Measurements from ENCODE around the gene TOX2. TPM values are rescaled to one million over a fixed set of nuclear protein-coding genes. Genes with fewer than 3 reads are reported as not detected.

Gene TOX2
- total RNA-seq, 1 donor from 2014 or later, result 0.94 TPM

GRCh38 chr20:43975096-43975768 lies 60.6 kb downstream of the TOX2 start:
- DNase-seq (ENCODE audit: low spot score in 2 of 2, unreplicated experiment in 2 of 2), result no peak
- TF ChIP-seq CTCF (IDR thresholded peaks at IDR 0.05; ENCODE audit: unreplicated experiment), result no peak
- H3K27me3 Mint-ChIP-seq (ENCODE audit: low read depth), result peaks cover 37% of the 10 kb centered on the region
- H3K36me3 Mint-ChIP-seq, result no peaks in the 10 kb centered on the region
- H3K27ac Mint-ChIP-seq, result no peak overlapping the region
- no peak overlapping the region for H3K4me3 Mint-ChIP-seq
- no peaks in the 10 kb centered on the region for H3K4me1 Mint-ChIP-seq
- no peaks in the 10 kb centered on the region for H3K9me3 Mint-ChIP-seq

- Mint-ChIP-seq H3K4me1 (no peaks in the 10 kb centered on the region), H3K9me3 (no peaks in the 10 kb centered on the region), H3K27ac (no peak overlapping the region), H3K4me3 (no peak overlapping the region), H3K36me3 (no peaks in the 10 kb centered on the region), H3K27me3 (ENCODE audit: low read depth) (peaks cover 35% of the 10 kb centered on the region)
- DNase-seq (ENCODE audit: low spot score in 2 of 2, unreplicated experiment in 2 of 2), result no peak
- no peak for TF ChIP-seq CTCF (IDR thresholded peaks at IDR 0.05; ENCODE audit: unreplicated experiment)
These were observed 61.9 kb downstream of the TOX2 start for GRCh38 chr20:43976547-43976946.

DNA sequence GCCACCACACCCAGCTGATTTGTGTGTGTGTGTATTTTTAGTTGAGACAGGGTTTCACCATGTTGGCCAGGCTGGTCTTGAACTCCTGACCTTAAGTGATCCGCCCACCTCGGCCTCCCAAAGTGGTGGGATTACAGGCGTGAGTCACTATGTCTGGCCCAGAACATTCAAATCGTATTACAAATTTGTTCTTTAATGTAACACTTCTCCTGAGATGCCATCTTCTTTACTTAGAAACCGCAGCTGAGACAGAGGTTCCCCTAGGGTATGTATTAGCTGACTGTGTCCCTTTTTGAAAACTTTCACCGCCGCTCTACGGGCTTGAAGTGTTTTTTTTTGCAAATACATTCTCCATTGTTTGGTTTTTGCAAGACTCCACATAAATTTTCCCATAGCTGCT lies 62.6 kb downstream of the TOX2 start:
- Mint-ChIP-seq H3K27me3 (ENCODE audit: low read depth) (peaks cover 39% of the 10 kb centered on the region), H3K4me3 (no peak overlapping the region), H3K4me1 (no peaks in the 10 kb centered on the region), H3K36me3 (no peaks in the 10 kb centered on the region), H3K27ac (no peak overlapping the region), H3K9me3 (no peaks in the 10 kb centered on the region)
- TF ChIP-seq CTCF (IDR thresholded peaks at IDR 0.05; ENCODE audit: unreplicated experiment), result no peak
- DNase-seq (ENCODE audit: low spot score in 2 of 2, unreplicated experiment in 2 of 2), result no peak

DNA sequence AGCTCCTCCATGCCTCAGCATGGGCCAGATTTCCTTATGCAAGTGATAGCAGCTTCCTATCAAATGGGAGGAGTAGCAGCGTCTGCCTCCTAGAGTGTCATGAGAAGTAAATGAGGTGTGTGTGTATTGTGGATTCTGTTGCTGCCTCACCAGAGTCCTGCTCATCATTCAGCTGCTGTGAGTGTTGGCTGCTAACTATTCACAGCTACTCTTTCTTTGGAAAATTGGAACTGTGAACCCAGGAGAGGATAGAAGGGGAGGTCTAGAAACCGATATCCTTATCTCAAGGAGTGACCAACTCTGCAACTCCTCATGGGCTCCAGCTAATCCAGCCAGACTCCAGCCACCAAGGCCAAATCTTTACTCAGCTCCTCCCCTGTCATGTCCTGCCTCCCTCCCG lies 63.3 kb downstream of the TOX2 start:
- Mint-ChIP-seq H3K27ac (no peak overlapping the region), H3K4me1 (no peaks in the 10 kb centered on the region), H3K27me3 (ENCODE audit: low read depth) (peaks cover 40% of the 10 kb centered on the region), H3K36me3 (no peaks in the 10 kb centered on the region), H3K4me3 (no peak overlapping the region), H3K9me3 (no peaks in the 10 kb centered on the region)
- no peak for TF ChIP-seq CTCF (IDR thresholded peaks at IDR 0.05; ENCODE audit: unreplicated experiment)
- no peak for DNase-seq (ENCODE audit: low spot score in 2 of 2, unreplicated experiment in 2 of 2)

DNA sequence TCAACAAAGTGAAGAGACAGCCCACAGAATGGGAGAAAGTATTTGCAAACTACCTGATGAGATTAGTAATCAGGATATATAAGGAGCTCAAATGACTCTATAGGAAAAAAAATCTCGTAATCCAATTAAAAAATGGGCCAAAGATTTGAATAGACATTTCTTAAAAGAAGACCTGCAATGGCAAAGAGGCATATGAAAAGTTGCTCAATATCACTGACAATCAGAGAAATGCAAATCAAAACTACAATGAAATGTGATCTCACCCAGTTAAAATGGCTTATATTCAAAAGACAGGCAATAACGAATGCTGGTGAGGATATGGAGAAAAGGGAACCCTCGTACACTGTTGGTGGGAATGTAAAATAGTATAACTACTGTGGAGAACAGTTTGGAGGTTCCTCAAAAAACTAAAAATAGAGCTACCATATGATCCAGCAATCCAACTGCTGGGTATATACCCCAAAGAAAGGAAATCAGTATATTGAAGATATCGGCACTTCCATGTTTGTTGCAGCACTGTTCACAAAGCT lies 65.0 kb downstream of the TOX2 start:
- Mint-ChIP-seq H3K27ac (no peak overlapping the region), H3K36me3 (no peaks in the 10 kb centered on the region), H3K4me1 (no peaks in the 10 kb centered on the region), H3K9me3 (no peaks in the 10 kb centered on the region), H3K4me3 (no peak overlapping the region), H3K27me3 (ENCODE audit: low read depth) (peaks cover 31% of the 10 kb centered on the region)
- DNase-seq (ENCODE audit: low spot score in 2 of 2, unreplicated experiment in 2 of 2), result no peak
- TF ChIP-seq CTCF (IDR thresholded peaks at IDR 0.05; ENCODE audit: unreplicated experiment), result no peak
